CD4-positive, alpha-beta T cell treated with Interleukin-15 for 4 hours (primary cell): ENCODE data around the gene SYNPO2.
"Not testable (repeated sequence)": the region's sequence is repeated elsewhere in the genome, so short reads cannot be mapped to it uniquely, and the experiment has no call there.

Source experiments
- DNase-seq: peaks from one replicate; pipeline ENCODE4 v3.0.0-alpha.2; 2020; ENCODE audit warnings: low spot score

Gene SYNPO2

DNA sequence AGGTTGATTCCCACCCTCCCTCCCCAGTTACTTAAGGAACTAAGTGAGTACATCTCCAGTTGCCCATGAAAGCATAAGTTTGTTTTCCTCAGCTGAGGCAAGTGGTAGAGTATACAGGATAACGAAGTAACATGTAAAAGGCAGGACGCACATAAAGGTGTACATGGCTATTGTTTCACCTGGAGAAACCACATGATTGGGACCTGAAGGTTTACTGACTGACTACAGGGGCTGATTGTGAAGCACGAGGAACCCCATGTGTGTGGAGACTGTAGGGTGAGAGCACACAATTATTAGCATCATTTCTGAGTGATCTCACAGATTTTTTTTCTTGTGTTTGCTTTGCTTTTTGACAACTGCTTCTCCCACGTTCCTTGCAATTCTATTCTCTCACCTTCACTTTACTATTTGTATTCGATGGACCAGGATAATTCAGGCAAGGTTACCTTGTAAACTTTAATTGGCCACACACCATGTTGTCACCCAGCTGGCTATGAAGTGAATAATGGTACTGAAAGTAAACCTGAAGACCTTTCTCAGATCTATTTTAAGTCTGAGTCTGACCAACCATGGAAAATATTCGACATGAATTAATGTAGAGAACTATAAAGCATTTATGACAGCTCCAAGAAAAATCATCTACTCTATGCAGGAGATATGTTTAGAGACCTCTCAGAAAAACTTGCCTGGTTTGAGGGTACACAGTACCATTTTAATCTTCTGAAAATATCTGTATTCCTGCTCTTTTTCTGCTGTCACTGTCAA lies 144.4 kb downstream of the SYNPO2 start:
- no peak for DNase-seq

DNA sequence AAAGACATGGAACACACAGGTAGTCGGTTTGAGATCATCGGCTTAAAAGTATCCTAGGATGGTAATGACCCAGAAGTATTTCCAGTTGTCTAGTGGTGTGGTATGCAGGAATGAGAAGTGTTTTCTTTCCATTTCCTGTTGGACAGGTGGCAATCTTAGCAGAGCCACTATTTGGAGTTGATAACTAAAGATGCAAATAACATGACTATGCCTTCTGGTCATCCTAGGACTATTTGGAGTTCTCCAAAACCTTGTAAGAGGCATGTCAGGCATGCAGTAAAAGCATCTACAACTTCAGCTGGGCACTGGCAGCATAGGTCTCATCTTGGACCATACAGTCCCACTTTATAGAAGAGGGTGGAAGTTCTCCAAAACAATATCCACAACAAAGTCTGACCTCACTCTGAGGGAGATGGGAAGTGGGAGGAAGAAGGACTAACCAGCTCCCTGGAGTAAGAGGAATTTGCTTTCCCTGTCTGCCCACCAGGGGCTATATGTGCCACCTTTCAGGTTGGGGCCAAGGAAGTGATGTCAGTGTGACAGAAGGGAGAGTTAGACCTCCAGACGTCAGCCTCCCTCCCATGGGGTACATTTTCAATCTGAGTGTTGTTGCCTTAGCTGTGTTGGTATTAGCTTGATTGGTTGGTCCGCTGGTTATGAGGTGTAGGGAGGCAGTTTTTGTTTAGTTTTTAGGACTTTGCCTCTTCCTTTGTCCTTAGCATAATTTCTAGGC lies 145.8 kb downstream of the SYNPO2 start:
- DNase-seq, result no peak

DNA sequence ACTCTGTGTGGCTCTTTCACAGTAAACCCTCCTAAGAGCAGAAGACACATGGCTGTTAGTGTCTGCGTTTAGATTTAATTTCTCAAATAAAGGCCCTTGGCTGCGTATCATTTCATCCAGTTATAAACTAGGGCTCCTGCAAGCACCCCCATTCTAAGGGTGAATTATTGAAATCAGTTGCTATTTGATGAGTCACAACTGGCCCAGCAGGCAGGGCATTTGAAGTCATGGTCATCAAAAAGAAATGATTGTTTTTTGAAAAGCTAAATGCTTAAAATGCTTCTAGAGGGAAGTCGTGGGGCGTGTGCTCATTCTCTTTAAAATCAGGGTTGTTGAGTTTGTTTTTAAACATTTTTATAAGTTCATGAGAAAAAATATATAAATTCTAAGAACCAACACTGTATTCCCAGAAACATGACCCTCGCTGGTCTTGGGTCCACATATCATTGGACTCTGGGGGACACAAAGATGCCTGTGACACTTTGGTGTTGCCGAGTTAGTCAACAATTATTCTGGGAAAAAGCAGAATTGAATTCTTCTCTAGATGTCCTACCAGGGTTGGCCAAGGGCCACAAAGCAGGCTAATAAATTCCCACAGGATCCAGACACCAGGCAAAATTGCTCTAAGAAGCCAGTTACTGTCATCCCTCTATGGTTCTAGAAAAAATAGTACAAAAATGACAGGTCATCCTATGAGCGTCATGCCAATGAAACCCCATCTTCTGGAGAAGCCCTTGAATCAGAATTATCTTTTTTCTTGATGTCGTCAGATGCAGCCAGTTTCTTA lies 147.5 kb downstream of the SYNPO2 start:
- no peak for DNase-seq

DNA sequence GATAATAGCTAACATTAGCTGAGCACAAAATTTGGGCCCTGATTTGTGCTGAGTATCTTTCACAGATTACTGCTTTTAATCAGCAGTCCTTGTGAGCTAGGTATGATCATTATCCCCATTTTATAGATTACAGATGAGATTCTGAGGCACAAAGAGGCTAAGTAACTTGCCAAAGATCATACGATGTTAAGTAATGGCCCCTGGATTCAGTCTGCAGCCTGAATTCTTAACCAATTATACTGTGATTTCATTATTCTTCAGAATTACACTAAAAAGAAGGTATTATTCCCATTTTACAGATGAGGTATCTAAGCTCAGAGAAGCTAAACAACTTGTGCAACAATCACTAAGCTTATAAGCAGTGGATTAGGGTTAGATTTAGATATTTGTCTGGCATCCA lies 149.1 kb downstream of the SYNPO2 start:
- DNase-seq, result no peak

DNA sequence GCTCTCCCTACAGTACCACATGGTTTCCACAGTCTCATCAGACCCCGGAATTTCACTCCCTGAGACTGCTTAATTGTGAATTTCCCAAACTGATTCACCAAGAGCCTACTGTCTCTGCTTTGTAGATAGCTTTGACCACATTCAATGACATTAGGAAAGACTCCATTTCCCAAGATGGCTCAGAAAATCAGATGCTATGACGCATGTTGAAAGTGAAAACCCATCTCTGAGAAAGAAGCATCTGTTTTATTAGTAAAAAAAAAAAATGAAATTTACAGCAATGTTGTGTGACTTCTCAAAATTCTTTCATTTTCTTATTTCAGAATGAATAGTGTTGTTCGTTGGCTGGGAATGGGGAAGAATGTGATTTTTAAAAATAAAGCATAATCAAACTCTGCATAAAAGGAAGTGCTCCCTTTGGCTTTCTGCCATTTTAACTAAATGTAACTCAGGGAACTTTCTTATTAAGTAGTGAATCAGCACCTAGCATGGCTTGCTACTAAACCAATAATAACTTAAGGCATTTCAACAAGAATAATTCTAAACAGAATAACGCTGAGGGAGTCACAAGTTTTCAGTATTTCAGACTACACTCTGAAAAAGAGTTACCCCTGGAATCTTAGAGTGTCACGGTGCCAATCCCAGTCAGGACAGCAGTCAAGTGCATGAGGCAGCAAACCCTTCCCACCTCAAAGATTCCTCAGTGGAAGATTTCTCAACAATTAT lies 149.6 kb downstream of the SYNPO2 start:
- no peak for DNase-seq

DNA sequence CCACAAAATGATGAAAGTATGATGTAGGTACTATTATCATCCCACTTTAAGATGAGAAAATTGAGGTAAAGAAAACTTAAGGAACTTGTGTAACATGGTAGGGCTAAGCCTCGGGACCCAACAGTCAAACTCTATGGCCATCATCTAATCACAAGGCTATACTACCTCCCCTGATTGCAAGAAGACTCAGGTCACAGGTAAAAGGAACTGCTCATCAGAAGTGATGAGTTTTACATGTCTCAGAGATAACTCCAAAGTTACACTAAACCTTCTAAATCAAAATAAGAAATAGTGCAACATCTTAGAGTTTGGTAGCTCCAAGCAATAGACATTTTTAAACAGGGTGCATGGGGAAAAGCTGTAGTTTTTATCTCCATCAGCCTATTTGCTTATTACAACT lies 150.5 kb downstream of the SYNPO2 start:
- no peak for DNase-seq

DNA sequence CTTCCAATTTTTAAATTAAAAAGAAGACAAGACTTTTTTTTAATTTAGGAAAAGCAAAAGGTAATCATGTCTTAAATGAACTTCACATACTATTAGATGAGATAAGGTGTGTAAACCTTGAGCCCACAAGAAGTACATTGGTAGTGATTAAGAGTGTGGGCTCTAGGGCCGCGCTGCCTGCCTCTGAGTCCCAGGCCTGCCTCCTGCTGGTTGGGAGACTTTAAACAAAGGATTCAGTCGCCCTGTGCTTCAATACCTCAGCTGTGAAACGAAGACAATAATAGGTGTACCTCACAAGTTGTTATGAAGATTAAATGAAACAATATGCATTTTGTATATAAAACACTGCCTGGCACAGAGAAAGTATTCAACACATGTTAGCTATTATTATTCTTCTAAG lies 151.1 kb downstream of the SYNPO2 start:
- DNase-seq, result no peak

DNA sequence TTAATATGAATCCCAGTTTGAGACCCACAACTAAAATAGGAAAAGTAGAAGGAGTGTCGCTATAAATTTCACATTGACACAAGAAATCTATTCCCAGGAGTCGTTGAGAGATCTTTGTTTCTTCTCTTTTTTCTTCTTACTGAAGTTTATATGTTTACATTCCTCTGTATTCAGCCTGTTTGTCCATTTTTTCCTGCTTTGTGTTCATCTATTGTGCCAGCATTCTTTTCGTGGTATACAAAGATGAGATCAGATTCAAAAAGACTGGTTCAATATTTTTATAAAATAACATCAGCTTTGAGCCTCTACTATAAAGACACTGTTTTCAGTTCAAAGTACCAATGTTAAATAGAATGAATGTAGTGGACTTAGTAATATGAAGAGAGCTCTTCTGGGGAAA lies 151.6 kb downstream of the SYNPO2 start:
- no peak for DNase-seq

DNA sequence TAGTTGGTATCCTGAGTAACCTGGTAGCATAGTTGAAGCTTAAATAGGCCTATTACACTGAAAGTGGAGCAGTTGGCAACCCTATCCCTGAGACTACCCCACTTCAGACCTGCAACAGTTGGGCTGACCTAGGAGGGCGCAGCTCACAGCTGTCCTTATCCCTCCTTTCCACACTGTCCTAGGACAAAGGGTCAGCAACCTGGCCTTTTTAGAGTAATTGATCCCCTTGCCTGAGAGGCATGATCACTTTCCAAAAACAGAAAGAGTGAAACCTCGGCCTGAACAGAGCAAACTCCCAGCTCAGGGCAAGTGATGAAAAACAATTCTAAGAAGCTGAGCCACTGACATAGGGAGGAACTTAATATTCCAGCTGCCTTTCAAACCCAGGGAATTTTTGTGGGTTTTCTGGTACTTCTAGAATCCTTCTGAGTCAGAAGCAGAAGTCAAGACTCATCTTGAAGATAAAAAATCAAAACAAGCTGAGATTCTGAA lies 152.1 kb downstream of the SYNPO2 start:
- no peak for DNase-seq

DNA sequence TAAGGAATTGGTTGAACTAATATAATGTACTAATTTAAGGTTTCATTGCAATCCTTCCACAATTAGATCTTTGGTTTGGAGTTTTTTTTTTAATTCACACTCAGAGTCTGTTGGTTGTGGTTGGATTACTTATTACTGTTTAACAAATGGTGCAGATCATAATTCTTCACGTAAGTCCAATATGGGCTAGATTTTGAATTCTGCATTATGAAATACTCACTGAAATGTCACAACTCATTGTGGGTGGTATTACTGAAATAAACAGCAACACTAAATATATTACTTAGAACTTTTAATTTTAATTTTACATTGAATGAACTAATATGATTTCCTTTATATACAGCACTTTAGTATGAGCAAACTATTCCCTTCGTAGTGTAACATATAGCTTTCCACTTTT lies 152.7 kb downstream of the SYNPO2 start:
- DNase-seq, result no peak

DNA sequence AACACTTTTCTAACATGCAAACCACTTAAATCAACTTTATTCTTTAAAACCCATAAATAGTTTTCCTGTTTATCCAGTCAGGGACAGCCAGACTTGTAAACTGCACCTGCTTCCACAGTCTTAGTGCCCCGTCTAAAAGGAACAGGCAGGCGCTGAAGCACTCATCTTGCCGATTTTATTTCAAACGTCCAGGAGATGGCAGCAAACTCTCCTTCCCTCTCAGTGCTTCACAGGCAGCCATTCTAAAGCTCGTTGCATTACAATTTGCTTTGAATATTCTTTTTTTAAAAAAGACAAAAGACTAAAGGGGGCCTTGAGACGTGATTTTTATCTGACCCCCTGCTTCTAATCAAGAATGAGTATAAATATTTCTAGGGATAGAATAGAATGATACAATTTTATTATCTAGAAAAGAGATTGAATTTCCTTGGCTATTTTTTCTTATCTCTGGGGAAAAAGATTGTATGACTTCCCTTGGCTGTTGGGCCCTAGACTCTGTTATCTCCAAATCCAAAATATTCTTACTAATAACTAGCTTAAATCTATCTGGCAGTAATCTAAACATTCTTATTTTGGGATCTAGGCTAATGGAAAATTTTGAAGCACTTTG lies 153.4 kb downstream of the SYNPO2 start:
- DNase-seq, result peak; percentile 64

DNA sequence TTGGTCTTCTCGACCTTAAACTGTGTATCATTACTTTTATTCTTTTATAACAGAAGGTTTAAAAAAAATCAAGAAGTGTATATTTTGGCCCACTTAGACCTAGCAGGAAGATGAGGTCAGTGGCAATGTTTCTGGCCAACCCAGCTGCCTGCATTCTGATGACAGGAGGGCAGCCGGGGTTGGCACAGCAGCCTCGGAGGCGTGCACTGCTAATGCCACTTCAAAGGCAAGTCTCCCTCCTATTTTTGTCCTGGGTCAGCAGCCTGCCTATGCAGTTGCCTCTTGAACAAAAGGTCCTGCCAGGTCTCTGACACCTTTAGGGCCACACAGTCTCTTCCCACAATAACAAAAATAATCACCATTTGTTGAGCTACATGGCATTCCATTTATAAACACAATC lies 157.6 kb downstream of the SYNPO2 start:
- no peak for DNase-seq

DNA sequence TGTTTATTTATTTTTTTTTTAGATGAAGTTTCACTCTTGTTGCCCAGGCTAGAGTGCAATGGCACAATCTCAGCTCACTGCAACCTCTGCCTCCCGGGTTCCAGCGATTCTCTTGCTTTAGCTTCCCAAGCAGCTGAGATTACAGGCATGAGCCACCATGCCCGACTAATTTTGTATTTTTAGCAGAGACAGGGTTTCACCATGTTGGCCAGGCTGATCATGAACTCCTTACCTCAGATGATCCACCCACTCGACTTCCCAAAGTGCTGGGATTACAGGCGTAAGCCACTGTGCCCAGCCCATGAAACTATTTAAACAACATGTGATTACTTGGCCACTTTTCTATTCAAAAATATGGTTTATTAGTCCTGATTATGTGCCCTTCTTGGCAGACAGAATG lies 158.4 kb downstream of the SYNPO2 start:
- not testable (repeated sequence) for DNase-seq

DNA sequence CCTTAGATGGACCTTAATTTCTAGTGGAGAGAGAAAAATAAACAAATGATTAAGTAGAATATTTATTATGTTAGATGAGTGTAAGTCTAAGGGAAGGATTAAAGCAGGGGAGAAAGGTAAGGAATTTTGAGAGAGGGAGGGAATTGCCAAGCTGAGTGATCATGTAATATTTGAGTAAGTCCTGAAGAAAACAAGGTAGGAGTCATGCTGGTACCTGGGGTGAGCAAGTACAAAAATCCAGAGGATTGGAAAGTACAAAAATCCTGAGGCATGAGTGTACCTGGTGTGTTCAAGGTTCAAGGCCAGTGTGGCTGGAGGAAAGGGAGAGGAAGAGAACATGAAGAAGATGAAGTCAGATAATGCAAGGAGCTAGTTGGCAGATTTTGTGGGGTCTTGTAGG lies 159.8 kb downstream of the SYNPO2 start:
- DNase-seq, result no peak

DNA sequence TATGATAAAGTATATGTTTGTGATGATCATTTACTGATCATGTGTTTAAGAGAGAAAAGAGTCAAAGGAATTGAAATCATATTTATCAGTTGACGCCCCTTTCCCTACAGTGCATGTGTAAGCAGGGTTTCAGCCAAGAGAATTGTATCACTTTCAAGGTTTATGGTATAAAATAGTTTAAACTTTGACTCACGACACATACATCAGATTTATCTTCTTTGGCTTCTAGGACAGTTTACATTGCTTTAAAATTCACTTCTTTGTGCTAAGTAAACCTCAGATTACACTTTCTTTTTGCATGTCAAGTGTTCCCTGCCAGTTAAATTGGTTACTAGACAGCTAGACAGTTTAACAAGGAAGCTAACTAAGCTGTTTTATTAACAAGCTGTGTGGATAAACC lies 160.7 kb downstream of the SYNPO2 start:
- DNase-seq, result no peak

DNA sequence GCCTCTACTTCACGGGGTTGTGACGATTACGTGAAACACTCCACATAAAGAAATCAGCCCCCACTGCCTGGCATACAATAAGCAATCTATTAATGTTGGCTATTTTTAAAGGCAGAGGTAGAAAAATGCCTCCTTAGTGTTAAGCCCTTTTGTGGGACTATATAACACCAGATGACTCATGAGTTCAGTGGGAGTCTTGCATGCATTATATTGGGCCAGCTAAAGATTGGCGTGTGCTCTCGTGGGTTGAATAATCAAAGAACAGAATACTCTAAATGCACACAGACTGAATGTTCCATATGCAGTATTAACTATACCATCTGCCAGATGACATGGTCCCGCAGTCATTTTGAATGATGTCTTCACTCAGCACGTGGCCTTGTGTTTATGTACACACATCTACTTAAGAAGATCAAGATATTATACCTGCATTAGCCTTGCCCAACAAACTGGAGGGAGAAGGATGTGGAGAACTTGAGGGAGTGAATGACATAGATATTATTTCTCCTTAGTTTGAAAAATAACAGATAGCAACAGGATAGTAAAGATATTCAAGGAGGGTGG lies 162.0 kb downstream of the SYNPO2 start:
- DNase-seq, result no peak

DNA sequence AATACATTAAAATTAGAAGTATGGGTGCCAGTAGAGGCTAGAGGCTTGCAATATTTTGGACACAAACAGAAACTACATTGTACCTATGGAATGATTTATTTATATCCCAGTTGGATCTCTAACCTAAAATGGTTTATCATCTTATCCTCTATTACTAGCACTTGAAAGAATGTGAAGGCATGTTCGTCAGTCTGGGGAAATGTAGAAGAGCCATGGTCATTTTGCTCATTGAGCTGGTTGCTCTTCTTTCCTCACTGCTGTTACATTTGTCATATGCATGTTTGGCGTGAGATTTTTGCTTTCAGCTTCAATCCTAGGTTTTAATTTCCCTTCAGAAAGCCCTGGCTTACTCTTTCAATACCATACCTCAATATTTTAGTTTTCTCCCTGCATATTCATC lies 164.6 kb downstream of the SYNPO2 start:
- DNase-seq, result no peak

DNA sequence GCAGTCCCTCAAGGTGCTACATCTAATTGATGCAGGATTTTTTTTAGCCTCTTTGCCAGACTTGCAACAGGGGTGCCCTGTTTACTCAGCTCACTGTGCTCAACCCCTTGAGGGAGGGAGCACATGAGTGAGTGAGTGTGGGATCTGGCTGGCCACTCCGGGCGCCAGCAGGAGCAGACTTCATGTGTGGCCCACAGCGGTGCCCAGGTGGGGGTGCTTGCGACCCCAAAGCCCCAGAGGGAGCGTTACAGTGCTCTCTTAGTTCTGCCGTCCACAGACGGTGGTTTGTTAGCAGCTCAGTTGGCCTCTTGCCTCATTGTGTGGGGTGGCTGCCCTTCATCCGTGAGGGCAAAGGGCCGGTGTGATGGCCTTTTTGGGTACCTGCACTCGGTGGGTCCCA lies 165.3 kb downstream of the SYNPO2 start:
- no peak for DNase-seq

DNA sequence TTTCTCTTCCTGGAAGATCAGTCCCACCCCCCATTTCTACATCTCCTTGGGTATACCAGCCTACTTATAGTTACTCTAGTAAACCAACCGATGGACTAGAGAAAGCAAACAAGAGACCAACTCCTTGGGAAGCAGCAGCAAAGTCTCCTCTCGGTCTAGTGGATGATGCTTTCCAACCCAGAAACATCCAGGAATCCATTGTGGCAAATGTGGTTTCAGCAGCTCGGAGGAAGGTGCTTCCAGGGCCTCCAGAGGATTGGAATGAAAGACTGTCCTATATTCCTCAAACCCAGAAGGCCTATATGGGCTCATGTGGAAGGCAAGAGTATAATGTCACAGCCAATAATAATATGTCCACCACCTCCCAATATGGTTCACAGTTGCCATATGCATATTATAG lies 168.8 kb downstream of the SYNPO2 start:
- DNase-seq, result no peak

DNA sequence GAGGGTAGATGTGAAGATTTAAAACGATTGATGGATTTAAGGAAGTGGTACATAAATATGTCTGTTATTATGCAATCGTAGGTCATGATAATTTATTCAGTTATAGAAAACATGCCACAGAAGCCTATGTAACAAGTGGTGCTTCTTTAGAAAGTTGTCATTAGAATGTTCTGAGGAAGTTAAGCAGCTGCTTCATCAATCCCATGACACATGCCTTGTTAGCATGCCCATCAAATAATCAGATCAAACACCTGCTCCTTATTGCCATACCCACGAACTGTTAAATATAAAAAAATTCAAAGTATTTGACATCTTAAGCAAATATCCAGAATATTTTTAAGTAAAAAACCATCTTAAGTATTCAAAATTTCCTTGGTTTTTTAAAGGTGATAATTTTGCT lies 170.6 kb downstream of the SYNPO2 start:
- no peak for DNase-seq

DNA sequence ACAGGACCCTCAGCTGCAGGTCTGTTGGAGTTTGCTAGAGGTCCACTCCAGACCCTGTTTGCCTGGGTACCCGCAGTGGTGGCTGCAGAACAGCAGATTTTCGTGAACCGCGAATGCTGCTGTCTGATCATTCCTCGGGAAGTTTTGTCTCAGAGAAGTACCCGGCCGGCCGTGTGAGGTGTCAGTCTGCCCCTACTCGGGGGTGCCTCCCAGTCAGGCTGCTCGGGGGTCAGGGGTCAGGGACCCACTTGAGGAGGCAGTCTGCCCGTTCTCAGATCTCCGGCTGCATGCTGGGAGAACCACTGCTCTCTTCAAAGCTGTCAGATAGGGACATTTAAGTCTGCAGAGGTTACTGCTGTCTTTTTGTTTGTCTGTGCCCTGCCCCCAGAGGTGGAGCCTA lies 178.5 kb downstream of the SYNPO2 start:
- DNase-seq, result not testable (repeated sequence)
